GM21717 (cell line): ENCODE data around the gene KIAA0825.
A peak's percentile ranks its signal among the peaks of the same experiment; 100 is the strongest.
"Not testable (repeated sequence)": the region's sequence is repeated elsewhere in the genome, so short reads cannot be mapped to it uniquely, and the experiment has no call there.

ENCODE experiments used
- ATAC-seq: cut with Tn5 transposase; IDR thresholded peaks from one replicate; pipeline ENCODE4 v1.9.1; 2021; ENCODE audit warnings: mild to moderate bottlenecking, moderate library complexity; ENCODE audit not compliant: unreplicated experiment

The KIAA0825 gene

DNA sequence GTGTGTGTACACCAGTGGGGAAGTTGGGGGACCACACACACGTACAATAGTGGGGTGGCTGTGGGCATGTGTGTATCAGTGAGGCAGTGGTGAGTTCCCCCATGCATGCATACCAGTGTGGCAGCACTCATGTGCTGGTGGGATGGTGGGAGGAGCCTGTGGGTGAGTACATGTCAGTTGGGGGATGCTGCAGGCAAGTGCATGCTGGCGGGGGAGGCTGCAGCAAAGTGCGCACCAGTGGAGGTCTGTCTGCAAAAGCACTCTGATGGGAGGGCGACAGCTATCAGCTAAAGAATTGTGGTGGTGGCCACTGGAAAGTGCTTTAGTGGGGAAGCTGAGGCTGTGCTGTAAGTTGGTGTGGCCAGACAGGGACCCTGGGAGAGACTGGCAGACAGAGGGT lies 418.8 kb downstream of the KIAA0825 start:
- no peak for ATAC-seq

DNA sequence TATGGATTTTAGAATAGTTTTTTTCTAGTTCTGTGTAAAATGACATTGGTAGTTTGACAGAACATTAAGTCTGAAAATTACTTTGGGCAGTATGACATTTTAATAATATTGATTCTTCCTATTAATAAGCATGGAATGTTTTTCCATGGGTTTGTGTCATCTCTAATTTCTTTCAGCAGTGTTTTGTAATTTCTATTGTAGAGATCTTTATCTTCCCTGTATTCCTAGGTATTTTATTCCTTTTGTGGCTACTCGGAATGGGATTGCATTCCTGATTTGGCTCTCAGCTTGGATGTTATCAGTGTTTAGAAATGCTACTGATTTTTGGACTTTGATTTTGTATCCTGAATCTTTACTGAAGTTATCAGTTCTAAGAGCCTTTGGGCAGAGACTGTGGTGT lies 420.4 kb downstream of the KIAA0825 start:
- no peak for ATAC-seq

DNA sequence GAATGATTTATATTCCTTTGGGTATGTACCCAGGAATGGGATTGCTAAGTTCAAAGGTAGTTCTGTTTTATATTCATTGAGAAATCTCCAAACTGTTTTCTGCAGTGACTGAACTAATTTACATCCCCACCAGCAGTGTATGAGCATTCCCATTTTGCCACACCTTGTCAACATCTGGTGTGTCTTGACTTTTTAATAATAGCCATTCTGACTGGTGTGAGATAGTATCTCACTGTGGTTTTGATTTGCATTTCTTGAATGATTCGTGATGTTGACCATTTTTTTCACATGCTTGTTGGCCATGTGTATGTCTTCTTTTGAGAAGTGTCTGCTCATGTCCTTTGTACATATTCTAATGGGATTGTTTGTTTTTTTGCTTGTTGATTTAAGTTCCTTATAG lies 421.5 kb downstream of the KIAA0825 start:
- no peak for ATAC-seq

DNA sequence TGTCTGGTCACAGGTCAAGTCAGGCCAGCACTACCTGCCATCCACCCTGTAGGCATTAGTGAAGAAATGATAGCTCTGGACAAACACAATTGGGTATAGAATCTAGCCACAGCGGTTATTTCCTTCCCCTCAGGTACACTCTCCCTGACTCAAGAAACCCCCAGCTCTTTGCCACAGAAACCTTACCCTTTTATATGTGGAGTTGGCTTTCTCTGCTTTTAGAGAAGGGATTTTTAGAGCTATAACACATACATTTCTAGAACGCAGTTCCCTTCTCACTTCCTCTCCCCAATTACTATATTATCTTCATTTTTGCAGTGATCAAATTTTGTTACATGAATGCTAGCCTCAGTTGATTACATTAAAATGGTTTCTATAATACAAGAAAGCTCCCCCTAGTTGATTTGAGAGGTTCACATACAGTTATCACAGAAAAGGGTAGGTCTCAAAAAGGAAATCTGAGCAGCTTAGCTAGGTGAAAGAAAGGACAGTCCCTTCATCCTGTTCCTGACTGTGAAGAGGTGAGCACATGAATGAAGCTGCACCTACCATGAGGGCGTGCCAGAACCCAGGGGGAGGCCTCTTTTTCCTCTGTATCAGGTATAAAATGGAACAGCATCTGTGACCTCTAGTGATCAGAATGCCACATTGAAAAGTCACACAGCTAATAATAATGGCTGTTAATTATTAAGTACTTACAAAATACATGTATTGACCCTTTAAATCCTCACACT lies 425.6 kb downstream of the KIAA0825 start:
- no peak for ATAC-seq

- ATAC-seq = no peak
Measured at GRCh38 chr5:94191604-94192003, 426.8 kb downstream of the KIAA0825 start.

DNA sequence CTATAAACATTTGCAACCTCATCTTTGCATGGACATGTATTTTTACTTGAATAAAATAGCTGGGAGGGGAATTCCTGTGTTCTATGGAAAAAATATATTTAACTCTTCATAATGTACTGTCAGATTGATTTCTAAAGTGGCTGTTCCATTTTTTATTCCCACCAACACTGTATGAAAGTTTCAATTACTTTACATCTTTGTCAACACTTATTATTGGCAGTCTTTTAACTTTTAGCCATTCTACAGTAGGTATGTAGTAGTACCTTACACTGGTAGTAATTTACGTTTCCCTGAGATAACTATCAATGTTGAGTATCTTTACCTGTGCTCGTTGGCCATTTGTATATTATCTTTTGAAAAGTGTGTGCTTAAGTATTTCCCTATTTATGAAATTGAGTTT lies 429.7 kb downstream of the KIAA0825 start:
- no peak for ATAC-seq

- ATAC-seq = no peak
Measured at GRCh38 chr5:94184870-94185269, 433.5 kb downstream of the KIAA0825 start.

- ATAC-seq = no peak
Measured at GRCh38 chr5:94181895-94182294, 436.5 kb downstream of the KIAA0825 start.

DNA sequence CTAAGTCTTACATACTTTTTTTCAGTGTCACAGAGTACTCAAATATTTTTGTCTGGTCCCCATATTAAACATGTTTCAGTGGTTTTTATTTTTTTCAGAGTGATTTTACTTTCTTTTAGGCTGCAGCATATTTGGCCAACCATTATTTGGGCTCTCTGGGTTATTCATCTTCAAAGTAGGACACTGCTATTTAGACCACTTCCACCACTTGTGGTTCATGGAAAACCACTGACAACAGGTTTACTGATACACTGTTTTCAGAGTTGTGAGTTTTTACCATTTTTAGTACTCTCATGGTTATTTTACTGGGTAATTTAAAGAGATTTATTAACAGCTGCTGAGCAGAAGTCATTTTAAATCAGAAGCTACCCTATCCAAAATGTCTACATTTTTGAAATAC lies 437.6 kb downstream of the KIAA0825 start:
- no peak for ATAC-seq

GRCh38 chr5:94175912-94176311 lies 442.5 kb downstream of the KIAA0825 start:
- no peak for ATAC-seq

DNA sequence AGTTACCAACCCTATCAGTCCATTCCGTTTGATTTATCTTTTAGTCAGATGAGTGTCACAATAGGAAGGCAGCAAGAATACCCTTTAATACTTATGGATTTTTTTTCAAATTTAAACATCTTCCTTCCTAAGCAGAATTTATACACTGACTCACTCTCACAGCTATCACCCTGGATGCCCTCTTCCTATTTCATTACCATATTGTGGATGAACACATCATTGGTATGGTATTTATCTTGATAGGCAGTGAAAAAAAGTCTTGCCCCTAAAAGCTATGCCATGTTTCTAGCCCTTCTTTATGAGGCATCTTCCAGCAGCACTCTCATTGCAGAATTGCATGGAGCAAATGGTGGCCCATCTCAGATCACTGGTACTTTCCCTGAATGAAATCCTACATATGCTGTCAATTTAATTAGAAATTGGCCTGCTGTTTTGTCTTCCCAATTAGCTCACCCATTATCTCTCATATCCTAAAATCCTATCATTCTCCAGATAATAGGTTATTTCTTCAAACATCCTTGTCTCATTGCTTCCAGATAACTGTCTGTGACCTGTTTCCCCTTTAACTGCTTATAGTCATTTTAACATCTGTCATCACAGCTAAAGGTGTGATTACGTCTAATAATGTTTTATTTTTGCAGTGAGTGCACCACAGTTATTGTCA lies 443.5 kb downstream of the KIAA0825 start:
- no peak for ATAC-seq

DNA sequence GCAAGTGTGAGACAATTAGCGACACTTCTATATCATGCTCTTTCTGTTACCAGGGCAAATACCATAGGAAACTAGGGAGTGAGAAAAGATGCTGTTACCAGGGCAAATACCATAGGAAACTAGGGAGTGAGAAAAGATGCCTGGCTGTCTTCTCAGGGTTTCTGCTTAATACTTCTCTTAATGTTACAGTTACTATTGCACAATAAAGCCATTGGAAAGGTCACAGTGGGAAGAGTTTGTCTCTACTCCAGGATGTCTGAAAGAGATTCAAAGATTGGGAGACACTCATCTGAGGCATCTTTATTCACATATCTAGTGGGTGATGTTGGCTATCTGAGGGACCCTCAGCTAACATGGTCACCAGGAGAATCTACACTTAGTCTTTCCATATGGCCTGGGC lies 445.3 kb downstream of the KIAA0825 start:
- no peak for ATAC-seq

- ATAC-seq = not testable (repeated sequence)
Measured at GRCh38 chr5:94171070-94171469, 447.3 kb downstream of the KIAA0825 start.

DNA sequence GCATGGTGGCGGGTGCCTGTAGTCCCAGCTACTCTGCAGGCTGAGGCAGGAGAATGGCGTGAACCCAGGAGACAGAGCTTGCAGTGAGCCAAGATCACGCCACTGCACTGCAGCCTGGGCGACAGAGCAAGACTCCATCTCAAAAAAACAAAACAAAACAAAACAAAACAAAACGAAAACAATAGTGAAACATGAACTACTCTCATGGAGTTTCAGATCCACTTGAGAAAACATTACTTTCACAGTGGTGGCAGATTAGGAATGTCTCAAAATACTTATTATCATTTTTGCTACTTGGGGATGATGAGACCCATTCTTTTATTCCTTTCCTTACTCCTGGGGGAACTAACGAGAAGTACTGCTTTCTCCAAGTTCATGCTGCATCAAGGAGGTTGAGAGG lies 448.2 kb downstream of the KIAA0825 start:
- peak; percentile 95 for ATAC-seq

- no peak for ATAC-seq
Measured at GRCh38 chr5:94168151-94168550, 450.3 kb downstream of the KIAA0825 start.

DNA sequence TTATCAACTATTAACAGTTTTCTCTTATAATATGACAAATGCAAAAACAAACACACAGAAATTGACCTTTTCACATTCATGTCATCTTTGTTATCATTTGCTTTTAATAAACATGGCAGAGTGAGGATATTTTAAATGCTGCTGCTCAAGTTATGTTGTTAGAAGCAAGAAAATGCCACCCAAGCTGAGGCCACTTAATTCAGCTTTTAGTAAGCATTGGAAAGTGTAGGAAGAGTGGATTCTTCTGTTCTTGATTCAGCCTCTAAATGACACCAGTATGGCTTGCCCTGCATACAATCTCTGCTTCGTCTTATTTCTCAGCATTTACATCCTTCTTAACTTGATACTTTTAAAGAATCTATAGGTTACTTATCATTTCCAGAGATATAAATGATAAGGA lies 456.6 kb downstream of the KIAA0825 start:
- no peak for ATAC-seq

GRCh38 chr5:94159144-94159543 lies 459.3 kb downstream of the KIAA0825 start:
- no peak for ATAC-seq

DNA sequence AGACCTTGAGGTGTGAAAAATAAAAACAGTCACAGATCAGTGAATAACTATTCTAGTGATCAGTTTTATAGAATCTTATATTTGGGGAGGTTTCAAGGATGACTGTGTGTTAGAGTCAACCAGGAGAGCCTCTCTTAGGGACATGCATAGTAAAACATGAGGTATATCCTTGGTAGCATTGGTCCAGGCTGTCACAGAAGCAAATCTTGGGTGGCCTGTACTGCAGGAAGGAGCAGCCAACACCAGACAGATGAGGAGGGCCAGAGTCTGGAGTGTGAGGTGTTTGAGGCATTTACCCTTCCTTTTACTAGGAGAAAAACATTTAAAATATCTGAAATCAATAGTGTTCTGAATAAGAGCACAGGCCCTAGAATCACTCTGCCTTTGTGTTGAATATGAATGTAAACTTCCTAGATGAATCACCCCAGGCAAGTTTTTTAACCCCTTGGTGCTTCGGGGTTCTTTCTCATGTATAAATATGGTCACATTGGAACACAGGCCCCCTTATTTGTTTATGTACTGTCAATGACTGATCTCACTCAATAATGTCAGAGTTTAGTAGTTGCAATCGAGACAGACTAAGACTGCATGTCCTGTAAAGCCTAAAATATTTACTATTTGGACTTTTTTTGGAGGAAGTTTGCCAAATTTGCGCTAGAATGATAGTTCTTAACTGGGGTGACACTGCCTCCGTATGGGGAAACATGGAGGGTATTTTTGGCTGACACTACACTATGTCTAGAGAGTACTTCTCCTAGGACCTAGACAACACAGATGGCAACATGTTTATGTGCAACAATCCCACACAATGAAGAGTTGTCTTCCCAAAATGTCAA lies 460.5 kb downstream of the KIAA0825 start:
- ATAC-seq = no peak

GRCh38 chr5:94154672-94155071 lies 463.7 kb downstream of the KIAA0825 start:
- no peak for ATAC-seq

DNA sequence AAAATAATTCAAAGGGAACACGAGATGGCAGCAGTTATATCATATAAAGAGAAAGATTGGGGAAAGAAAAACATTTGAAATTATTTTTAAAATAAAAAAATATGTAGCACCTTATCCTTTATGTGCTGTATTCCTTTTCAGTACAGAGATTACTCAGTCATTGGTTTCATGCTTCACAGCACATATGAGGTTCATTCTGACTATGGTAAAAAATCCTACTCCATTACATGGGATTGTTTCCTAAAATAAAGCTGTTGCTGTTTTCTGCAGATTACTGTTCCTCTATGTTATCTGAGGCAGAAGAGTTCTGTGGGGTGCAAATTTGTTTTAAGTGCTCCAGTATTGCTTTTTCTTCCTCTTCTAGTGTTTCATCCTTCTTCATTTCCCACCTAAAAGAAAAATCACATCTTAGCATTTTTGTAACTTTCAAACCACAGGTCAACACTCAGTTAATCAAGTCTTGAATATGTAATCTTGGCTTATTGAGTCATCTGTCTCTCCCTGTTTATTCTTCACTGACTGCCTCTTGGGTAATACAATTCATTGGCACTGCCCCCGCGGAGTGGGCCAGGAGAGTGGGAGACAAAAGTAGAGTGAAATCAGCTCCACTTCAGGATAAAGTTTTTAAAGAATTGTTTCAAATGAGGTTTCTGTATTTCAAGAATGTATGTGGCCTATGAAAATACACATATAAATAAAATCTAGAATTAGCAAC lies 464.5 kb downstream of the KIAA0825 start:
- no peak for ATAC-seq

DNA sequence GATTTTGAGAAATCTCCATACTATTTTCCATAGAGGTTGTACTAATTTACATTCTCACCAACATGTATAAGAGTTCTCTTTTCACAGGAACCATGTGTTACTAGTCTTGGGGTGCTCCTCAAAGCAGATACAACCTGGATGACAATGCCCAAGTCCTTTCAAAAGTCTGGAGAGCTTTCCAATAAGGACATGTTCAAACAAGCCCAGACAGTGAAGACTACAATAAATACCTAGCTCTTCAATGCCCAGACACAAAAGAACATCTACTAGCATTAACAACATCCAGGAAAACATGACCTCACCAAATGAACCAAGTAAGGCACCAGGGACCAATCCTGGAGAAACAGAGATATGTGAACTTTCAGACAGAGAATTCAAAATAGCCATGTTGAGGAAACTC lies 474.8 kb downstream of the KIAA0825 start:
- ATAC-seq = not testable (repeated sequence)
